GM18861 (cell line): ENCODE results near the gene MAN1C1.
"Not testable (repeated sequence)": the region's sequence is repeated elsewhere in the genome, so short reads cannot be mapped to it uniquely, and the experiment has no call there.

Experiments
- ATAC-seq: cut with Tn5 transposase; IDR thresholded peaks from one replicate; pipeline ENCODE4 v1.9.1; 2021; ENCODE audit not compliant: unreplicated experiment

MAN1C1 gene

GRCh38 chr1:25631750-25632485 lies 15.3 kb downstream of the MAN1C1 start:
- ATAC-seq, result no peak

DNA sequence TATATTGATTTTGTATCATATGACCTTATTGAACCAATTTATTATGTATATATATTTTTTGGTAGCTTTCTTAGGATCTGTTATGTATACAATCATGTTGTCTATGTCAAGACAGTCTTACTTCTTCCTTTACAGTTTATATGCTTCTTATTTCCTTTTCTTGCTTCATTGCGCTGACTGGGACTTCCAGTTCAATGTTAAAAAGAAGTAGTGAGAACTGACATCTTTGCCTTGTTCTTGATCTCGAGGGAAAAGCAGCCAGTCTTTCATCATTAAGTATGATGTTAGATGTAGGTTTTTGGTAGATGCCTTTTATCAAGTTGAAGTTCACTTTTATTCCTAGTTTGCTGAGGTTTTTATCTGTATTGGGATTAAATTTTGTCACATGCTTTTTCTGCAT lies 17.5 kb downstream of the MAN1C1 start:
- no peak for ATAC-seq

DNA sequence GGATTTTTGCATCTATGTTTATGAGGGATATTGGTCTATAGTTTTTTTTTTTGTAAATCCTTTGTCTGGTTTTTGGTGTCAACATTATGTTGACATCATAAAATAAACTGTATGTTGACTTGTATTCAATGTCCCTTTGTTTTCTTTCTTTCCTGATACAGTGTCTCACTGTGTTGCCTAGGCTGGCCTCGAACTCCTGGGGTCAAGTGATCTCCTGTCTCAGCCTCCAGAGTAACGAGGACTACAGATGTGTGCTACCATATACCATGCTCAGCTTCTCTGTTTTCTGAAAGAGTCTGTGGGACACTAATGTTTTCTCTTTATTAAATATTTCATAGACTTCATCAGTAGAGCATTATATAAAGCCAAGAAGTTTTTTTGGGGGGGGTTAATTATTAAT lies 18.3 kb downstream of the MAN1C1 start:
- no peak for ATAC-seq

- not testable (repeated sequence) for ATAC-seq
Measured at GRCh38 chr1:25636141-25636540, 19.6 kb downstream of the MAN1C1 start.

- ATAC-seq, result no peak
Measured at GRCh38 chr1:25640646-25641328, 24.2 kb downstream of the MAN1C1 start.

- no peak for ATAC-seq
Measured at GRCh38 chr1:25641329-25641725, 24.7 kb downstream of the MAN1C1 start.

- ATAC-seq, result no peak
Measured at GRCh38 chr1:25641931-25642573, 25.5 kb downstream of the MAN1C1 start.

GRCh38 chr1:25642574-25643108 lies 26.1 kb downstream of the MAN1C1 start:
- ATAC-seq, result peak; percentile 64

DNA sequence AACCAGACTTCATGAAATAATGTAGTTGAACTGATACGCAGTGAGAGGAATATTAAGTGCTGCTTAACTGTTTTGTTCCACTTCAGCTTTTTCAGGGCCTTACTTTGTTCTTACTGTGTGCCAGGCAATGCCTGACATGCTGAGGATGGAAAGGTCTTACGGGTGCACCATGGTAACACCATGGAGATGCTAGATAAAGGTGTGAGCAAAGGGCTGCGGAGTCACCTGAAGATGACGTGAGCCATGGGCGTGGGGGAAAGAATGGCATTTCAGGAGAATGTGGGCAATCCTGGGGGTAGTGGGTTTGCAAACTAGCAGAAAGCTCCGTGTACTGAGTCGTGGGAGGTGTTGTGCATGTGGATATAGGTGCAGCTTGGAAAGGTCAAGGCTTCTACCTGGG lies 27.3 kb downstream of the MAN1C1 start:
- ATAC-seq, result no peak

DNA sequence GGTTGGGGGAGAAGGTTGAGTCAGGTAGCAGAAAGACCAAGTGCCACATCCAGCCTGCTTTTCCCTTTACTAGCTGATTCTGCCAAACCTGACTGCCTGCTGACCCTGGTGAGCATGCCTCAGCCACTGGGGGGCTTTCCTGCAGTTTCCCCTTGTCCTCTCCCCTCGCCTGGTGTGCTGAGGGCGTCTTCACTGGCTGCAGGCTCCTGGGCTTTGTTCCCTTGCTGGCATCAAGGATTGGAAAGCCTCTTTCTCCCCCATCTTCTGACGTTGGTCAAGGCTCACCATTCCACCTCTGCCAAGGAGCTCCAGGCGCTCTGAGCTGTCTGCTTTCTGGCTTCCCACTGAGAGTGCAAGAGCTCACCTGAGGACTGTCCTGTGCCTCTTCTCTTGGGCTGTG lies 28.4 kb downstream of the MAN1C1 start:
- no peak for ATAC-seq

DNA sequence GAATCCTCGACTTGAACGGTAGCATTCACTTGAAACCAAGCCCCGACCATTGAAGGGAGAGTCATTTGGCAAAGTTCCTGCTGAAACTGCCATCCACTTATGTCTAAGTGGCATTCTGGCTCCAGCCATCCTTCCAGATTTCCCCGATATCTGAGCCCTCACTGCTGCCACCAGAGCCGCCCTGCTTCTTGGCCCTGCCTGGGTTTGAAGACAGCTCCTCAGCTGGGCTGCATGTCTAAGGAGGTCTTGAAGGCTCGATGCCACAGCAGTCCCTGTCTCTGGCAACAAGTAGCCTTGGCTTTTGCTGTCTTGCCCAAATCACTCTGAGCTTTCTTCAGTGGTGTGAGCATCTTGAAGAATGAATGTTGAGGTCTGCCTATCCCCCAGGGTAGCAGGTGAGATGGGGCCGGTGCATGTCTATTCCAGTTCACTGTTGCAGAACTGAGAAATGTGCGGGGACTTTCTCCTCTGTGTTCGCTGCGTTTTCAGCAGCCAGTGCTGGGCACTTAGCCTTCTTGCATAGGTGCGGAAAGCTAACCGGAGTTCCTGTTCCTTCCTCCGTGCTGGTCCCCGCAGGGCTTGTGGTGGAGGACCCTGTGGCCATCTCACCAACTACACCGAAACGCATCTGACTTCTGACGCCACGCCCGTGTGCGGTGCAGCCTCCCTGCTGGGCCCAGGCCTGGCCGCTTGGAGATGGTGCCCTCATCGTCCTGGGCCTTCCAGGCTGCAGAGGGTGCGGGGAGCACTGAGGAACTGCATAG lies 29.2 kb downstream of the MAN1C1 start:
- ATAC-seq, result no peak

GRCh38 chr1:25647106-25647505 lies 30.5 kb downstream of the MAN1C1 start:
- ATAC-seq, result no peak

DNA sequence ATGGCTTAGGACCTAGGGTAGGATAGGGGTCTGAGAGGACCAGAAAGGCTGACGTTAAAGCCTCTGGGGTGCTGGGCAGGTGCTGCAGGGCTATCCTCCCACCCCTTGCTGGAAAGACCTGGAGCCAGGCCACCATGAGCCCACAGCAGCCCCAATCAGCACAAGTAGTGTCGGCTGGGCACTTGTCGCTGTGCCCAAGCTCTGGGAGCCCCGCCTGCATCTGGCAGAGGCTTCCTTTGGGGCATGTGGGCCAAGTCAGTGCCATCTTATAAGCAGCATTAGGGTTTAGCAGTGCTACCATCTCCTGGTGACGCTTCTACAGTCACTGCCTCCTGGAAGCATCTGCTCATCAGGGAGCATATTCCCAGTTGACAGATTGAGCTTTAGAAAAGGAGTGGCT lies 31.3 kb downstream of the MAN1C1 start:
- no peak for ATAC-seq

GRCh38 chr1:25648681-25649440 lies 32.3 kb downstream of the MAN1C1 start:
- no peak for ATAC-seq

- no peak for ATAC-seq
Measured at GRCh38 chr1:25649505-25650288, 33.1 kb downstream of the MAN1C1 start.

DNA sequence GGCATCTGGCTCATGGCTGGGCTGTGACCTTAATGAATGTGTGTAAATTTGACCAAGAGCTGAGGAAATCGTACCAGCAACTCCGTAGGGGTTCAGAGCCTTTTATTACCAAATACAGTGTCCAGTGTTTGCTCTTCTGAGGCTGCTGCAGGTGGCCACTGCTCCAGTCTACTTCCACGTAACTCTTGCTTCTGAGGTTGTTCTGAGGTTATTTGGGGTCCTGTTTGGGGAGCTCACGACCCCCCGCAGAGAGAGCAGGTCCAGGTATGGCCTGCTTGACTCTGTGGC lies 33.6 kb downstream of the MAN1C1 start:
- no peak for ATAC-seq

DNA sequence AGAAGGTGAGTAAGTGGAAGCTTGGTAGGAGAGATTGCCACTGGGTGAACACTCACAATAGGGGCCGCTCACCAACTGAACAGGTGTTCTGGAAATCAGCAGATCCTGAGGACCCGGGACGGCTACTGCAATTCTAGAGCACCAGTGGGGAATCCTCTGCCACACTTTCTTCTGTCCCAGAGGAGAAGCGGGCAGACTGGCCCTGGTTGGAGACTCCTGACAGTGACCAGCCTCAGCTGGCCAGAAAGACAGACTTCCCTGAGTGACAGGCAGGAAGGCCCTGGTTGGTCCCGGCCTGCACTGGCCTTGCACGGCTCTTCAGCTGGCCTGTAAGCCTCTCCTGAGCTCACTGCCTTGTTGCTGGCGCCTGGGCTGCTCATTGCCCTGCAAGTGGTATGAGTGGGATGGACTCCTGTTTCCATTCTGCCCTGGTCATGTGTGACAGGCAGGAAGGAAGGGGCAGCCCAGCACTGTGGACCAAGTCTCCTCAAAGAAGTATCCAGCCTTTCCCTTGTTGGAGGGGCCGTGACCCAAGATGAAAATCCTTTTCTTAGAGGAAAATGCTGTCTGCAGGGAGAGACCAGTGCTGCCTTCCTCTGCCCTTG lies 34.5 kb downstream of the MAN1C1 start:
- no peak for ATAC-seq

DNA sequence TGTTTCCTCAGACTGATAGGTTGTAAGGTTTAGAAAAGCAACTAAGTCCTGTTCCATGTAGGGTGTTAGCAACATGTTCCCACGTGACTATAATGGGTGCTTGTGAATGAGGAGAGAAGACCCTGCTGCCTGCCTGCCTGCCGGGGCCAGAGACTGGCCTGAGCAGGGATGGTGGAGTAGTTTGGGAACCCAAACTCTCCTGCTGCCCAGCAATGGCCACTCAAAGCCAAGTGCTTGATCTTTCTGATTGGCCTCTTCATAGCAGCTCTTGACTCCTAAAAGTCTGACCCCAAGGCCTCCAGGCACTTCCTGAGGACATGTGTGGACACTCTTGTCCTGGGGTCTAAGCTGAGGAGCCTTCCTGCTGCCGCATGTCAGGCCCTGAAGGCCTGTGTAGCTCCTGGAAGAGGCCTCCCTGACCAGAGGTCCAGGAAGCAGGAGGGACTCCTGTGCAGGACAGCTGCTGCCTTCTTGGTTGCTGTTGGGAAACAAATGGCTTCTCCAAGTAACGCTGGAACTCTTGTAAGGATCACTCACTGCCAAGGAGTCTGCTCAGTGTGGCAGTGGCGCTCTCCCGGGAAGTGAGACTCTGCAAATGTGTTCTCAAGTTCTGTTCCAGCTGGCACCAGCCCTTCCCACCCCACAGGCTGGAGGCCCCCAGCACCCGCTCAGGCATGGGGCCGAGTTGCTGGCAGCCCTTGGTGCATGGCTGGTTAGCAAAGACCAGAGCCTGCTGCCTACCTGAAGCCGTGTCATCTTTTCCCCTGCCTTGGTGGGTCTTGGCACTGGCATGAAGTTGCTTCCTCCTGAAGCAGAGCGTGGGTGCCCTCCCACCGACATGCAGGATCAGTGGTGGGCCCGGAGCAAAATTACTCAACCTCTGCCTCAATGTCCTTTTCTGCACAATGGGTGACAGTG lies 35.5 kb downstream of the MAN1C1 start:
- no peak for ATAC-seq
